GM21447 (cell line): ENCODE data around the gene WFDC1.

ENCODE experiments used
- ATAC-seq: cut with Tn5 transposase; IDR thresholded peaks from one replicate; pipeline ENCODE4 v1.9.1; 2021; ENCODE audit not compliant: unreplicated experiment

WFDC1 gene

GRCh38 chr16:84350685-84351400 lies 56.2 kb downstream of the WFDC1 start:
- ATAC-seq = no peak

GRCh38 chr16:84351630-84352029 lies 57.0 kb downstream of the WFDC1 start:
- no peak for ATAC-seq

- ATAC-seq = no peak
These were observed 59.6 kb downstream of the WFDC1 start for GRCh38 chr16:84354306-84354705.

GRCh38 chr16:84355149-84355548 lies 60.5 kb downstream of the WFDC1 start:
- no peak for ATAC-seq

- no peak for ATAC-seq
These were observed 61.5 kb downstream of the WFDC1 start for GRCh38 chr16:84356176-84356575.

- ATAC-seq = no peak
These were observed 62.0 kb downstream of the WFDC1 start for GRCh38 chr16:84356591-84357116.

GRCh38 chr16:84357191-84357651 lies 62.5 kb downstream of the WFDC1 start:
- ATAC-seq = no peak

- no peak for ATAC-seq
These were observed 64.1 kb downstream of the WFDC1 start for GRCh38 chr16:84358601-84359295.

GRCh38 chr16:84359326-84359725 lies 64.6 kb downstream of the WFDC1 start:
- ATAC-seq = no peak

GRCh38 chr16:84360170-84360569 lies 65.5 kb downstream of the WFDC1 start:
- ATAC-seq = no peak

- no peak for ATAC-seq
These were observed 66.1 kb downstream of the WFDC1 start for GRCh38 chr16:84360748-84361147.

GRCh38 chr16:84361546-84361945 lies 66.9 kb downstream of the WFDC1 start:
- no peak for ATAC-seq

GRCh38 chr16:84362471-84362941 lies 67.8 kb downstream of the WFDC1 start:
- ATAC-seq = no peak

GRCh38 chr16:84366208-84366607 lies 71.5 kb downstream of the WFDC1 start:
- no peak for ATAC-seq

- ATAC-seq = no peak
These were observed 72.6 kb downstream of the WFDC1 start for GRCh38 chr16:84367297-84367680.

GRCh38 chr16:84367750-84368307 lies 73.2 kb downstream of the WFDC1 start:
- no peak for ATAC-seq

GRCh38 chr16:84368308-84368996 lies 73.8 kb downstream of the WFDC1 start, which contains the start of gene ATP2C2:
Gene ATP2C2 (plus strand): TSS chr16:84368538. CDS start chr16:84368616, 78 bp downstream.
- ATAC-seq = no peak

GRCh38 chr16:84369105-84369504 lies 74.4 kb downstream of the WFDC1 start:
- no peak for ATAC-seq

GRCh38 chr16:84369938-84370627 lies 75.4 kb downstream of the WFDC1 start:
- no peak for ATAC-seq

- ATAC-seq = no peak
These were observed 76.3 kb downstream of the WFDC1 start for GRCh38 chr16:84370723-84371552.
